Measurements from ENCODE around the gene ENOX1.

ENOX1 gene

DNA sequence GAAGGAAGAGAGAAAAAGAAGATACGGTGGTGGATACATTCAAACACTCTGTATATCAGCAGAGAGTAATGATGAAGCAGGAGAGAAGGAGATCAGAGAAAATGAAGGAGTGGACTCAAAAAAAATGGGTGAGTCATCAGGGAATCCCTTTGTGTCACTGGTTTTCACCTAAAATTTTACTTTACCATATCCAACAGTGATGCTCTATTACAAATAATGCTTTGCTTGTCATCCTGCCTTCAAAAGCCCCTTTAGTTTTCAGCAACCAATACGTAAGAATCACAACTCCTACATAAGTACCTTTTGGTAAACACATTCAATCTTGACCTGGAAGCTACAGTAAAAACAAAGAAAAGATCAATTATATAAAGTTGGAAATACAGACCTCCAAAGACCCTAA is 88.8 kb downstream of the ENOX1 start:
- TF ChIP-seq REST (IDR thresholded peaks at IDR 0.05; ENCODE audit: insufficient read depth in 1 of 2, low read depth in 2 of 2, low read length in 2 of 2) (no peak), SIN3A (IDR thresholded peaks at IDR 0.05; ENCODE audit: borderline replicate concordance, insufficient read depth, low read length) (no peak), TAF1 (IDR thresholded peaks at IDR 0.05; ENCODE audit: borderline replicate concordance, insufficient read depth, low read length) (no peak), POLR2AphosphoS5 (IDR thresholded peaks at IDR 0.05; ENCODE audit: low read depth, low read length) (no peak), FOXP2 (optimal IDR thresholded peaks at IDR 0.05; ENCODE audit: borderline replicate concordance, extremely low read depth, extremely low read length, insufficient read depth) (no peak)

DNA sequence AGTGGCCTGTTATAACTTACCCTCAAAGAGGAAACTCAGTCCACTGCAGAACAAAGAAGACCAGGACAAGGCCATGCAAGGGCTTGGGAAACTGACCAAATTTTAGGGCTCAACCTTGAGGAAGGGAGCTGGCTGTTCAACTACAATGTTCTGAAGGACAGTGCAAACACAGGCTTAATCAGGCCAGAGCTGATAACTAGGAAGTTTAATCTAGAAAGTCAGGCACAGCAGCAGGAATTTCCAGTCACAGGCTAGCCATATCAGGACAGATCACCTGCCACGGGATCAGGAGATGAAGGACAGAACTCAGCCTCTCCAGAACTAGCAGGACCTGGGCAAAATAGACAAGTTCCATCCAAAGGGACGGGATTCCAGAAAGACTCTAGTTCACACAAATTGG is 89.4 kb downstream of the ENOX1 start:
- TF ChIP-seq REST (IDR thresholded peaks at IDR 0.05; ENCODE audit: insufficient read depth in 1 of 2, low read depth in 2 of 2, low read length in 2 of 2) (no peak), TAF1 (IDR thresholded peaks at IDR 0.05; ENCODE audit: borderline replicate concordance, insufficient read depth, low read length) (no peak), FOXP2 (optimal IDR thresholded peaks at IDR 0.05; ENCODE audit: borderline replicate concordance, extremely low read depth, extremely low read length, insufficient read depth) (no peak), SIN3A (IDR thresholded peaks at IDR 0.05; ENCODE audit: borderline replicate concordance, insufficient read depth, low read length) (no peak), POLR2AphosphoS5 (IDR thresholded peaks at IDR 0.05; ENCODE audit: low read depth, low read length) (no peak)

DNA sequence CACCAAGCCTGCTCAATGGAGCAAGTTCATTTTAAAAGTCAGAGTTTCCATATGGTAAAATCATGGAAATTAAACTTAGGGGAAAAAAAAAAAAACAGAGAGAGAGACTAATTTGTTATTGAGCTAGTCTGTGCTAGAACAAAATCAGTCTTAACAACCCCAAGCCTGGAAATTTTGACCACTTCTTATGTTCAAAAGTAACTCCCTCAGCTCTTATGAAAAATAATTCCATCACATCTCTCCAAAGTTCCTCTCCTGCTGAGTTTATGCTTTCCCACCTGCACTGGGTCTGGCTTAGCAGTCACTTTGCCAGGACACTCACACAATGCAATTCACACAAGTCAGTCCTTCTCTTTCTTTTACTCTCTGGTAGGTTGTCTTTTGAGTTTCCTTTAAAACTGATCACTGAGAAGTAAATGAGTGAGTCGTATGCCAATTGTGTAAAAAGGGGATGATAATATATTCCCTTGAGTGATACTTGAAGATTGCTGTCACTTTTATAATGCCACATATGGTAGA is 92.6 kb downstream of the ENOX1 start:
- TF ChIP-seq REST (IDR thresholded peaks at IDR 0.05; ENCODE audit: insufficient read depth in 1 of 2, low read depth in 2 of 2, low read length in 2 of 2) (no peak), SIN3A (IDR thresholded peaks at IDR 0.05; ENCODE audit: borderline replicate concordance, insufficient read depth, low read length) (no peak), FOXP2 (optimal IDR thresholded peaks at IDR 0.05; ENCODE audit: borderline replicate concordance, extremely low read depth, extremely low read length, insufficient read depth) (no peak), POLR2AphosphoS5 (IDR thresholded peaks at IDR 0.05; ENCODE audit: low read depth, low read length) (no peak), TAF1 (IDR thresholded peaks at IDR 0.05; ENCODE audit: borderline replicate concordance, insufficient read depth, low read length) (no peak)

DNA sequence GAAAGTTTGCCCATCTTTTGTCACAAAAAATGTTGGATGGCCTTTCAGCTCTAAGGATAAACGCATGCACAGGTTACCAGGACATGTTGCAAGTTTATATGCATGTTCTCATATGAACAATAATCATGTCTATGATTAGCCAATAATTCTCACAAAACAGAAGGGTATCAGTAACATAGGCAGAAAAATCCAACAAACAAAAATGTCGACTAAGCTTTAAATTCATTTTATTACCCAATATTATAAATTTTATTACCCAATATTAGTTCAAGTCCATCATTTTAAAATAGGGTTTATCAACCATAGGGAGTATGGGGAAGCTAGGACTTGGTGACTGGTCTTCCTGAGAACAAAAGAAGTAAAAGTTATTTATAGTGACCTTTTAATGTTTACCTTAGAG is 93.1 kb downstream of the ENOX1 start:
- TF ChIP-seq SIN3A (IDR thresholded peaks at IDR 0.05; ENCODE audit: borderline replicate concordance, insufficient read depth, low read length) (no peak), FOXP2 (optimal IDR thresholded peaks at IDR 0.05; ENCODE audit: borderline replicate concordance, extremely low read depth, extremely low read length, insufficient read depth) (no peak), TAF1 (IDR thresholded peaks at IDR 0.05; ENCODE audit: borderline replicate concordance, insufficient read depth, low read length) (no peak), REST (IDR thresholded peaks at IDR 0.05; ENCODE audit: insufficient read depth in 1 of 2, low read depth in 2 of 2, low read length in 2 of 2) (no peak), POLR2AphosphoS5 (IDR thresholded peaks at IDR 0.05; ENCODE audit: low read depth, low read length) (no peak)

Data from PFSK-1 (cell line).